Measurements from ENCODE around the gene AQP9.

Gene AQP9

DNA sequence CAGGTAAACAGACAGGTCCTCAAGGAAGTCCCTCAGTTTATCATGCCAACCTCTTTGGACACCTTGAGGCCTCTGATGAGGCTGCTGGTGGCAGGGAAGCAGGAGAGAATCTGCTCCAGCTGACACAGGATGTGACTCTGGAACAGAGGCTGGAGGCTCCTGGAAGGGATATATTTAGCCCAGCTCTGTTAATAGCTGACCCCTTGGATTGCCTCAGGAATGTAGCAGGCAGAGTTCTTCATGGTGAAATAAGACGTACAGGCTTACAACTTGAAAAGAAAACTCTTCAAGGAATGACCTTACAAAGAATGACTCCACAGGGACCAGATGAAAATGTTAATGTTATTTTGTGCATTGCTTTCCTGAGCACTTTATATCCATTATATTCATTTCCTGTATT is 90.5 kb downstream of the AQP9 start:
- DNase-seq: peak; percentile 73

DNA sequence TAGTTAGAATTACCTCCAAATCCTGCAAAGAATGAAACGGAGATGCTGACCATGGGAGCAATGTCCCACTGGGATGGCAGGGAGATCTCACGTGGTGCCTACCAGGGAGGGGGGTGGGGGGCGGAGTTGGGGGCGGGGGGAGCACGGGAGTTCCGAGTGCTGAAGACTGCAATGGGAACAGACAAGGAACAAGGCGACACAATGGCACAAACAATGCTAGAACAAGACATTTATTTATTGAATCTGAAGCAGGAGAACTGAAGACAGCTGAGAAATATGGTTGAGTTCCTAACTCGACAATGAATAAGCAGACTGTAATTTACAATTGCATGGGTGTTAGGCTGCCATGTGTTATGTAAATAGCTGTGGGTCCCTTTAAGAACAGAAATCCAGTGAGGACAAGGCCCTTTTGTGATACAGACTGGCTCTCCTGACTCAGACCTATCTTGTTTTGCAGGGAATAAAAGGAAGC is 91.2 kb downstream of the AQP9 start:
- no peak for DNase-seq

DNA sequence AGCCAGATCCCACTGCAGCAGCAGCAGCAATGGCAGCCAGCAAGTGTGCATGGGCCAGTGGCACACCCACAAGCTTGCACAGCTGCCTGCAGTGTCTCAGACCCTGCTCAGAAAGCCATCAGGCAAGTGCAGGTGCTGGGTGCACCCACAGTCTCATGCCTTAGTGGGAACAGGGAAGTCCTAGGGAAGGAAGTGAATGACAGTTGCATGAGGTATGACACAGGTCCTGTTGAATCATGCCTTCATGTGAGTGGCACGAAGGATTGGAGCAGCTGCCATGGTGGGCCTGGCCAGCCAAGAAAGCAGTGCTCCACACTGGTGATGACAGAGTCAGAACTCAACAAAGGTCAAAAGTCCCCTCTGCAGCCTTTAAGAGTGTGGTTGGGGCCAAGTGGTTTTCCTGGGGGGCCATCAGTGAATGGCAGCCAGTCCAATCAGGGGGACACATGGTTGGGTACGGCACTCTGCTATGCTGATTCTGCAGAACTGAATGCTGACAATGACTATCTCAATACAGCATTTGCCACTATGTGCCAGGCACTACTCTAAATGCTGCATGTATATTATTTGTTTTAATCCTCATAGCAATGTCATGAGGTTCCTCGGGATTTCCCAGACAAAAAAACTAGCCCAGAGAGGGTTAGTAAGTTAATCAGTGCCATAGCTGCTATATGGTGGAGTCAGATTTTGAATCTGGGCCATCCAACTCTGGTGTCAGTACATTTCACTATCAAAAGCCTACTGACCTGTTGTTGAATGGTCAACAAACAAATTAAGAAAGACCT is 94.3 kb downstream of the AQP9 start:
- DNase-seq: no peak

DNA sequence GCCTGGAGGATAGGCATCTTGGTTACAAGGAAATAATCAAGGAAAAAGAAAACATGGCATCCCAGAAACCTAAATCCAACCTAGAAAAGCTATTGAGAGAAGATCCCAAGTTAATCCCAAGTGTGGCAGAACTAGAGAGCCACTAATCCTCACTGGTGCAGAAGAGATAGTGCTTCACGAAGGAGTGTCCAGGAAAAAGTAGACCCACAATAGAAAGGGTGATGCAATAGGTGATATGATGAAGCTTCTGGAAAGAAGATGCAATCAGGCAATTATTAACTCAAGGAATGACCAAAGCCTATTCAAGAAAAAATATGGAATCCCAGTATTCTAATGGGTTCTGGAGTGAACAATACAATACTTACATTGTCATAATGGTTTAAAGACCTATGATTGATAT is 95.2 kb downstream of the AQP9 start:
- no peak for DNase-seq

All from HCEC 1CT (cell line).